Tongue (tissue), 2 donors: Measurements from ENCODE around the gene SLC6A11. TPM values are rescaled to one million over a fixed set of nuclear protein-coding genes. Genes with fewer than 3 reads are reported as not detected.
A peak's percentile ranks its signal among the peaks of the same experiment; 100 is the strongest.

Source experiments
- DNase-seq: peaks from one replicate; pipeline ENCODE4 v3.0.0-alpha.2; 2015
- total RNA-seq: library from RNA; depleted of rRNA; stranded (reverse); fragments of >200 nt; gene quantifications from one replicate; pipeline ENCODE4 v1.2.3, GENCODE V29; 2014

The SLC6A11 gene
- total RNA-seq, 1 donor from 2014 or later = 0.21 TPM

DNA sequence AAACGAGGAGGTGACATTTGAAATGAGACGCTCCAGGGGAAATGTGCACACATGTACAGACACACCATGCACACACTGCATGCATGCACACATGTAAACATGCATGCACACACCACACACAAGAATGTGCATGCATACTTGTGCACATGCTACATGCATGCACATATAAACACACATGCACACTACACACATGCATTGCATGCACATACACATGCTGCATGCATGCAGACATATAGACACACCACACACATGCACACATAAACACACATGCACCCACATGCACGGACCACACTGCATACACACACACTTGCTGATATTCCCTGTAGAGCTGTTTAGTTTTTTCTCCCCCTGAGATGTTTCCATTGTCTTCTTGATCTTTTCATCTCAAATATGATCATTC is 138.7 kb downstream of the SLC6A11 start:
- no peak for DNase-seq

GRCh38 chr3:10955711-10956453 is 139.9 kb downstream of the SLC6A11 start:
- peak; percentile 87 for DNase-seq

DNA sequence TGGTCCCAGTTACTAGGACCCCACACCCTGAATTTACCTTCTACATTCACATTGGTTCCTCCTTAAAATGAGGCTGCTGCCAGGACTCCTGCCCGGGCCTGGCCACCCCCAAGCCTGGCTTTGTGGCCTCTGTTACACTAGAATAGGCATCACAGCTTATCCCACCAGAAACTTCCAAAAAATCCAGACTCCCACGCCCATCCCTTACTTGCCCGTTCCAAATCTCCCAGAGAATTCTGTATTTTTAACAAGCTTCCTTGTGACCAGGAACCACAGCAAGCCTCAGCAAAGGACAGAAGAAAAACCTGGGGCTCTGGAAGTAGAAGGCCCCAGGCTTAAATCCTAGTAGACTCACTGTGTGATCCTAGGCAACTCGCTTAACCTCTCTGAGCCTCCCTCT is 140.5 kb downstream of the SLC6A11 start:
- DNase-seq = no peak

DNA sequence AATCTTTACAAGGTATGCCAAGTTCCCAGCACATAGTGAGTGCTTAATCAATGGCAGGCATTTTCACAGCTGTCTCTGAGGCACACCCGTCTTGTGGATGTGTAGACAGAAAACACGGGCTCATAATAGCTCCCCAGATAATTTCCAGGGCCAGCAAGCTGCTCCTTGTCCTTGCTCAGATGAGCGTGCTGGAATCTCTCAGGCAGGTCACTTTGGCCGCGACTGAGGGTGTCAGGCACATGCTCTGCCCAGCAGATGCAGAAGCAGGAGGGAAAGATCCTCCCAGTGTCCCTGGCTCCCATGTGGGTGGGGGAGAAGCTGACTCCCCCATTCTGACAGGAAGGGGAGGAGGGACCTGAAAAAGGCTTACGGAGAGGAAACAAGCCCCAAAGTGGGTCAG is 141.0 kb downstream of the SLC6A11 start:
- DNase-seq = peak; percentile 76

DNA sequence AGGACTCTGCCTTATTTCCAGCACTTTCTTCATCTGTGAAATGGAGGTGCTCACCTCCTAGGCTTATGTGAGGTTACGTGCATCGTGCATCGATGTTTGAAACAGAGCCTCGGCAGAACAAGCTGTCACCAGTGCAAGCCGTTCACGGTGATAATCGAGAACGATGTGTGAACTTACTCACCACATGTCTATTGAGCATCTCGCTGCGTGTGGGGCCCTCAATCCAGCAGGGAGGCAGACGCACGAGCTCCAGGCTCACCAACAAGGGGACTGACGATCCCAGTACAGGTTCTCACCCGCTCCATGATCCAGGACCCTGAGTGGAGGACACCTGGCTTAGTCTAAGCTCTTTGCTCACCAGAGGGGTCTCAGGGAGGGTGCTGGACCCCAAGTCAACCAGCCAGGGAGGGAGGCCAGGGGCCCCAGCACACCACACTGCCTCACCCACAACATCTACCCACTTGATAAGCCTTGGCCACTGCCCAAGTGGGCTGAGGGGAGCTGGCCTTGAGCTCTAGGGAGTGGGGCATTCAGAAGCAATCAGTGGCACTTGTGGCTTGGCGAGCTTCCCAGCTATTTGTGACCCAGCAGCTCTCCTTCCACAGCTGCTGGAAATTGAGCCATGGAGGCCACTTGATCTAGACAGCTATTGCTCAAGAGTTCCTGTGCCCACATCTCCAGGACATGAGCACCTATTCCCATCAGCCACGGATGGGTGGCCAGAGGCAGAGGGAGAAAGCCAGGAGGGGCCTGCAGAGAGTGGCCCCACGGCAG is 142.1 kb downstream of the SLC6A11 start:
- peak; percentile 91 for DNase-seq

- DNase-seq = no peak
Observed at GRCh38 chr3:10960255-10960654, 144.2 kb downstream of the SLC6A11 start.

DNA sequence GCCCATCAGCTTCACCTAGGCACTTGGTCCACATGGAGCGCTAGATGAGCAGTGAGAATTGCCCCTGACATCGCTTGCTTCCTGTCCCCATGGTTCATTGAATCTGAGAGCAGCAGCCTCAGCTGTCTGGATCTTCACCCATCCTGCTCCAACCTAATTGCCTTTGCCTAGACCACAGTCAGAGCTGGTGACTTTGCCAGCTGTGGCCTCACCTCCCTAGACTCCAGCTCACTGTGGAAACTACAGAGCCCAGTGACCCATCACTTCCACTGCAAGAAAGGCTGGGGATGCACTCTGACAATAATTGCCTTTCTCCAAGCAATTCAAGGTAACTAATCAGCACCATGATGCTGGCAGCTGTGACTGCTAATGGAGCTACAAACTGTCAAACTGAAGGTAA is 145.9 kb downstream of the SLC6A11 start:
- DNase-seq = no peak

- peak; percentile 71 for DNase-seq
Observed at GRCh38 chr3:10962481-10963036, 146.5 kb downstream of the SLC6A11 start.

- peak; percentile 74 for DNase-seq
Observed at GRCh38 chr3:10964537-10965167, 148.6 kb downstream of the SLC6A11 start.

GRCh38 chr3:10968401-10968800 is 152.4 kb downstream of the SLC6A11 start:
- DNase-seq = peak; percentile 89

GRCh38 chr3:10970306-10970960 is 154.4 kb downstream of the SLC6A11 start:
- DNase-seq = no peak

DNA sequence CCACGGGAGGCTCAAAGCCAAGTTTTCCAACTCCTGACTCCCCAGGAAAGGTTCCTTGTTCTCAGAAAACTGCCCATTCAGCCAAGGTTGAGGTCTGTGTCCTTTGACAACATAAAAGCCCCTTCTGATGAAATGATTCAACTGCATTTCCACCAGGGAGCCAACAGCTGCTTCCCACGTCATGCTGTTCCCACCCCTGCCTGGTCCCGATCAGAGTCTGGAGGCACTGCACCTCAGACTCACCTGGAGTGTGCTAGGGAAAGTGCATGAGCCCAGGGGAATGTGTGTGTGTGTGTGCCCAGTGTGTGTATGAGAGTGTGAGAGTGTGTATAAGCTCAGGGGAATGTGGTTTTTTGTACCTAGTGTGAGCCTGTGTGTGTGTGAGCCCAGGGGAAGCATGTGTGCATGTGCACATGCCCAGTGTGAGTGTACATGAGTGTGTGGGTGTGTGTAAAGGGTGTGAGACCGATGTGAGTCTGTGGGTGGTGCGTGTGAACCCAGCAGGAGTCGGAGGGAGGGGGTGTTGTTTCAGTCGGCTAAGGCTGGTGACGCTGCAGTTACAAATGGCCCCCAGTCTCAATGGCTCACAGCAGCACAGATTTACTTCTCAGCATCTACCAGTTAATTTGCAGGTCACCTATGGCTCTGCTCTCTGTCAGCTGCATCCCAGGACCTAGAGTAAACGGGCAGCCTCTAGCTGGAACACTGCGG is 156.2 kb downstream of the SLC6A11 start:
- DNase-seq = no peak

DNA sequence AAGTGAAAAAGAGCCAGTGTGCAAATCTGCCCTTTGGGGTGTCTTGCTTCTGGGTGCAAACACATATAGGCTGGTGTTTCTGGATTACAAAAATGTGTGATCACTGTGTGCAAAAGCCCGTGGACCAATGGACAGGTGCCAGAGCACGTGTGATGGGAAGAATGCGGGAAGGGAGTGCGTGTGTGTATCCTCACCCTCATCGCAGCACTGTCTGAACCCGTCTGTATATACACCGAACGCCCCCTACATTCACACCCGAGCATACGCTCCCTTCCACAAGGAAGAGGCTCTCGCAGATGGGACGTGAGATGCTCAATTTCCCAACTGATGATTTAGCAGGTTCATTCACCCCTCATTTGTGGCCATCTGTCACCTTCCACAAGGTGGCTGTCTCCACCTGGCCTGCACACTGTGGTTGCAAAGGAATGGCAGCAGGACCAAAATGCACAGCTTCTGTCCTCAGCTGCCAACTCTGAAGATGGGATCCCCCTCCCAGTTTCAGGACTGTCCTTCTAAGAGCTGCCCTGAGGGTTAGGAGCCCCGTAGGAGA is 157.1 kb downstream of the SLC6A11 start:
- DNase-seq = no peak

DNA sequence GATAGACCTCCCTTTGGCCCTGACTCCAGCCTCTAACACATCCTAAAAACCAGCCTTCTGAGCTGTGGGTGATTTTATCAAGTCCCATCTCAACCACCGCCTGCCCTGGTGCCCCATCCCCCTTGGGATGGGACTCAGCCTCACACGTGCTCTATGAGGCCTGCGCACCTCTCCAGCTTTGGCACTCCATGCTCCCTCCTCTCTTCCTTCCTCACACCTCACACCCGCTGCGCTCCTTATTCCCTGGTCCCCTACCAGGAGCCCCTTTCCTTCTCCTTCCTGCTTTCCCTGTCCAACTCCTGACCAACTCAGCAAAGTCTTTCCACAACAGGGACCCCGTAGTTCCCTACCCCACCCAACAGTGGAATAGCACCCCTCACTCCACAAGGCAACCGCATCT is 158.1 kb downstream of the SLC6A11 start:
- DNase-seq = no peak

DNA sequence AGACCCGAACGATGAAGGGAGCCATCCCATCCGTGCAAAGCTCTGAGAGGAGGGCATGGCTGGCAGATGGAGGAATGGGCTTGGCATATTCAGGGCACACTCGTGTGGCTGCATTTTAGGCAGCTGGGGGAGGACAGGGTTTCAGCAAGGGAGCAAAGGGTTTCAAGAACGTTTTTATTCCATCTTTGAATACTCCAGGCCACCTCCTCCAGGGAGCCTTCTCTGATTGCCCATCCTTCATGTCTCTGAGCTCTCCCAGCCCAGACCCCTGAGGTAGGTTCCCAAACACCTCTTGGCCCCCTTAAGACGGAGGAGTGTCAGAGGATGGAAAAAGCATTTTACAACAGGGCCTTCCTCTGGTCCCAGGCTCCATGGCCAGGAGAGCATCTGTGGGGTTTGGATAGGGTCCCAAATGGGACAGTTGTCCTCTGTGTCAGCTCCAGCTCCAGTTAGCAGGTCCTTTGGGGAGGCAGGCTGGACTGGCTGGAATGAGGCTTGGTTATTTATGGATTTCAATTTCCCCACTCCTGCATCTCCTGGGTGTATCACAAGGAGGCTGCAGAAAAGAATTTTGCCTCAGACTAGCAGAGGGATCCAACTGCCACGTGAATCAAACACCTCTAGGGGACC is 158.8 kb downstream of the SLC6A11 start:
- DNase-seq = no peak

DNA sequence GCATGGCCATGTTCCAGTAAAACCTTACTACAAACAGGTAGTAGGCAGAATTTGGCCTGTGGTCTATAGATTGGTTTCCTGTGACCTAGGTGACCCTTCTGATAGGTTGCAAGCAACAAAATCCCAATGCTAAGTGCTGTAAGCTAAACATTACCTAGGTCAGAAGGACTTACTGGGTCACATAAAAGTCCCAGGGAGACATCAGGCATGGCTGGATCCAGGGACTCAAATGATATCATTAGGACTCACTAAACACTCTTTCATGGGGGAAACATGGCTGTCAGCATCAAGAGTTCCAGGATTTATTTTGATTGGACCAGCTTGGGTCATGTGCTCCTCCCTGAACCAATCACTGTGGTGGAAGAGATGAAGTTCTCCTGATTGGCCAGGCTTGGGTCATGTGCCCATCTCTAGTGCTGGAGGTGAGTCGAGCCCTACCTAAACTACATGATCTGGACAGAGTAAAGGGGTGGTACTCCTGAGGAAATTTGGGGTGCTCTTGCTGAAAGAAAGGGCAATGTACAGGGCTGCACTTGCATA is 159.7 kb downstream of the SLC6A11 start:
- no peak for DNase-seq

DNA sequence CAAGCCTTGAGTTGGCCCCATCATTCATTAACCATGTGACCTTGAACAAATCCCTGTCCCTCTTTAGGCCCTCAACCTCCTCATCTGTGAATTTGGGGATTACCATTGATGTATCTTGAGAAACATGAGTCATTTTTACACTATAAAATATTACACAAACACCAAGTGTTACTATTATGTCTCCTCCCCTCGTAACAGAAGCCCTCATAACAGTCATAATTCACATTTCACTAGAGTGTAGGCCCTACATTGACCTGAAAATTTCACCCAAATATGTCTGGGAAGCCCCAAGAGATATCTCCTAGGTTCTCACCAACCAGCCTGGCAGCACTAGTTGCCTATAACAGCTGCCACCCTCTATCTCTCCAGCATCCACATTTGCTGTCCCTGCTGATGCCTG is 160.7 kb downstream of the SLC6A11 start:
- no peak for DNase-seq

- no peak for DNase-seq
Observed at GRCh38 chr3:10977892-10978510, 162.0 kb downstream of the SLC6A11 start.

GRCh38 chr3:10978956-10979355 is 162.9 kb downstream of the SLC6A11 start:
- DNase-seq = no peak

GRCh38 chr3:10980312-10980711 is 164.3 kb downstream of the SLC6A11 start:
- DNase-seq = no peak
